ENCODE results near the gene SLC30A9. TPM values are rescaled to one million over a fixed set of nuclear protein-coding genes. Genes with fewer than 3 reads are reported as not detected.

SLC30A9 gene
- total RNA-seq, 4 donors from 2014 or later, result 24.5 to 35.6 (median 27.3) TPM

DNA sequence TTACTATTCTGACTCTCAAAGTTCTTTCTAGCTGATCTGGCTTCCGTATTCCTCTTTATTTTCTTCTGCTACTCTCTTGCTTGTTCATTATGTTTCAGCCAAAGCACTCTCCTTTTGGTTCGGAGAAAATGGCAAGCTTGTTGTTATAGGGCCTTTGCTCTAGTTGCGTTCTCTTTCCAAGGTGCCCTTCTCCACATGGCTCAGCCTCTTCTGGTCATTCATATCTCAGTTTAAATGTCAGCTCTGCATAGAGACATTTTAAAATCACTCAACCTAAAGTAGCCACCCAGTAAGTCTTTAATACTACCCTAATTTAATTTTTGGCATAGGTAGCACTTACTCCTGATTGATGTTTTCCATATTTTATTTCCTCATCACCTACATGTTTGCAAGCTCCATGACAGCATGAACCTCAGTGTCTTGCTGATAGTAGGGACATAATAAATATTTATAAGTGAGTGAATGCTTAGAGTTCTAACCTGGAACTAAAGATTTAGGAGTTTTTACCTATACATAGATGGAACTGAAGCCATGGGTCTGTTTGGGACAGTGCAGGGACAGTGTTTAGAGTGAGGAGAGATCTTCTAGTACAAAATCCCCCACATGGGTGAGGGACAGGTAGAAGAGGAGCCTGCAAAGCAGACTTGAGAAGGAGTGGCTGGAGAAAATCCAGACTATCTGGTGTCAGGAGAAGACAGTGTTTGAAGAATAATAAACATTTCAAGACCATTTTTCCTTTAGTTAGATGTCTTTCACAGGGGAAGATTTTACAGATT is 17.9 kb downstream of the SLC30A9 start:
- in situ Hi-C loops (cut with MboI; ENCODE audit: low sequenced_read_pairs in 4 of 4) (no loop called here), intact Hi-C loops (cut with DNase I; ENCODE audit: low total_unique reads) (no loop called here)
- TF ChIP-seq, protein P1, sequence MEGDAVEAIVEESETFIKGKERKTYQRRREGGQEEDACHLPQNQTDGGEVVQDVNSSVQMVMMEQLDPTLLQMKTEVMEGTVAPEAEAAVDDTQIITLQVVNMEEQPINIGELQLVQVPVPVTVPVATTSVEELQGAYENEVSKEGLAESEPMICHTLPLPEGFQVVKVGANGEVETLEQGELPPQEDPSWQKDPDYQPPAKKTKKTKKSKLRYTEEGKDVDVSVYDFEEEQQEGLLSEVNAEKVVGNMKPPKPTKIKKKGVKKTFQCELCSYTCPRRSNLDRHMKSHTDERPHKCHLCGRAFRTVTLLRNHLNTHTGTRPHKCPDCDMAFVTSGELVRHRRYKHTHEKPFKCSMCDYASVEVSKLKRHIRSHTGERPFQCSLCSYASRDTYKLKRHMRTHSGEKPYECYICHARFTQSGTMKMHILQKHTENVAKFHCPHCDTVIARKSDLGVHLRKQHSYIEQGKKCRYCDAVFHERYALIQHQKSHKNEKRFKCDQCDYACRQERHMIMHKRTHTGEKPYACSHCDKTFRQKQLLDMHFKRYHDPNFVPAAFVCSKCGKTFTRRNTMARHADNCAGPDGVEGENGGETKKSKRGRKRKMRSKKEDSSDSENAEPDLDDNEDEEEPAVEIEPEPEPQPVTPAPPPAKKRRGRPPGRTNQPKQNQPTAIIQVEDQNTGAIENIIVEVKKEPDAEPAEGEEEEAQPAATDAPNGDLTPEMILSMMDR (IDR thresholded peaks at IDR 0.05 in 4 of 5, conservative IDR thresholded peaks at IDR 0.05 in 1 of 5), result no peak
- TF ChIP-seq POLR2A (IDR thresholded peaks at IDR 0.05), result no peak
- no peak overlapping the region for H3K27ac ChIP-seq
- no peaks in the 10 kb centered on the region for H3K27me3 ChIP-seq
- DNase-seq (no peak), ATAC-seq (no peak)
- peaks cover 0 to 4% of the 10 kb centered on the region in 2 donors for H3K36me3 ChIP-seq
- no peaks in the 10 kb centered on the region for H3K9me3 ChIP-seq
- H3K4me1 ChIP-seq, result peaks cover 6 to 19% of the 10 kb centered on the region in 2 donors
- H3K4me3 ChIP-seq, result no peak overlapping the region

DNA sequence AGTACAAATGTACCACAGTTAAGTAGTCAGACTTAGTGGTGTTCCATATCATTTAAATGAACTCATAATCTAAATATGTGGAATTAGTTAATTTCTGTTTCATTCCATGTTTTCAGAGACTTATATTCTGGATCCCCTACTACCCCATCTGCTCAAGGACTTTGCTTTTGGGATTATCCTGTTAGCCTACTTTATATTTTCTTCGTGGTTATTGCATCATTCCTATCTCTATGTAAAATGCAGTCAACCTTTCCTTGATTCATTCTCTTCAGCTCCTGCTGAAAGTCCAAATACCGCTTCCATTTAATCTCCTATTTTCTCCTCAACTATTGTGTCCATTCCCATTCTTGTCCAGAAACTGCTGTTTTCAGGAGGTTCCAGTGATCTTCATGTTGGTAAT is 25.1 kb downstream of the SLC30A9 start:
- TF ChIP-seq POLR2A (IDR thresholded peaks at IDR 0.05), result no peak
- TF ChIP-seq, protein P1 (IDR thresholded peaks at IDR 0.05 in 4 of 5, conservative IDR thresholded peaks at IDR 0.05 in 1 of 5), result no peak
- no peaks in the 10 kb centered on the region for H3K36me3 ChIP-seq
- intact Hi-C loops (cut with DNase I; ENCODE audit: low total_unique reads) (no loop called here), in situ Hi-C loops (cut with MboI; ENCODE audit: low sequenced_read_pairs in 4 of 4) (loop anchor here in 1 of 4 donors (10.0 kb wide), 1 partner anchor 61 kb away; no protein-coding TSS in a partner anchor)
- no peak overlapping the region for H3K4me3 ChIP-seq
- no peaks in the 10 kb centered on the region for H3K9me3 ChIP-seq
- DNase-seq (no peak), ATAC-seq (no peak)
- no peaks in the 10 kb centered on the region for H3K27me3 ChIP-seq
- H3K27ac ChIP-seq, result no peak overlapping the region
- peaks cover 0 to 15% of the 10 kb centered on the region in 2 donors for H3K4me1 ChIP-seq

DNA sequence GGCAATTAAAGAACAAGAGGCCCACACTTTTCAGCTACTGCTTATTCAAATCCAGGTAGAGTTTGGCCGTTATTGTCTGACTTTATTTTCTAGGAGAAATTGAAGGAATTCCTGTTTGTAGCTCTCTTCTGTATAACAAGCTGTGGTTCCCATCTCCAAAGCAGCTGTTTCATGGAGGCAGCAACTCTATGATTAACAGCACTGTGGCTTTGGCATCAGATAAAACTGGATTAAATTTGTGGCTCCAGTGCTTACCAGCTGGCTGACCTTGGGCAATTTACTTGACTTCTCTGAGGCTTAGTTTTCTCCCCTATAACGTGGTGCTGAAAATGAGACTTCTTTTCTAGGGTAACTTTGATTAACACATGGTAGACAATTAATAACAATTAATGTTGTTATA is 28.1 kb downstream of the SLC30A9 start:
- DNase-seq (no peak), ATAC-seq (no peak)
- TF ChIP-seq POLR2A (IDR thresholded peaks at IDR 0.05), result no peak
- TF ChIP-seq, protein P1 (IDR thresholded peaks at IDR 0.05 in 4 of 5, conservative IDR thresholded peaks at IDR 0.05 in 1 of 5), result no peak
- Histone ChIP-seq H3K9me3 (no peaks in the 10 kb centered on the region), H3K4me1 (peaks cover 0 to 15% of the 10 kb centered on the region in 2 donors), H3K4me3 (no peak overlapping the region), H3K36me3 (peaks cover 0 to 12% of the 10 kb centered on the region in 2 donors), H3K27me3 (no peaks in the 10 kb centered on the region), H3K27ac (no peak overlapping the region)
- intact Hi-C loops (cut with DNase I; ENCODE audit: low total_unique reads) (no loop called here), in situ Hi-C loops (cut with MboI; ENCODE audit: low sequenced_read_pairs in 4 of 4) (loop anchor here in 1 of 4 donors (10.0 kb wide), 1 partner anchor 64 kb away; no protein-coding TSS in a partner anchor)

DNA sequence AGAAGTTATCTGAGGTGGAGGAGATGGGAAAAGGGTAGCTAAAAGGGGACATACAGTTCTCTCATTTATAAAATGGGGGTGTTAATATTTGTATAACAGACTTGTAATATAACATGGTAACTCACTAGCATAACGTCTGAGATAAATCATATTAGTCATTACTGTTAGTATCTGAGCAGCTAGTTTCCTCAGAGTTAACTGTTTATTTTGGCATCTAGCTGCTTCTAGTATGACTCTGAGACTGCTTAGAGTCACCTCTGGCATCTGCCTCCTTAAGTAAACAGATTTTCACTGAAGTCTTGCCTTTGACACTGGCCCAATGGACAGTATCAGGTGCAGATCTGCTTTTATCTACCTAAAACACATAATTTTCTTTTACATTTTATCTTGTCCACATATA is 58.1 kb downstream of the SLC30A9 start:
- ATAC-seq (no peak), DNase-seq (no peak)
- Histone ChIP-seq H3K27ac (no peak overlapping the region), H3K4me3 (no peak overlapping the region), H3K36me3 (peaks cover 1 to 26% of the 10 kb centered on the region in 2 donors), H3K4me1 (no peaks in the 10 kb centered on the region), H3K9me3 (no peaks in the 10 kb centered on the region), H3K27me3 (no peaks in the 10 kb centered on the region)
- in situ Hi-C loops (cut with MboI; ENCODE audit: low sequenced_read_pairs in 4 of 4) (no loop called here), intact Hi-C loops (cut with DNase I; ENCODE audit: low total_unique reads) (no loop called here)
- TF ChIP-seq, protein P1 (IDR thresholded peaks at IDR 0.05 in 4 of 5, conservative IDR thresholded peaks at IDR 0.05 in 1 of 5), result no peak
- TF ChIP-seq POLR2A (IDR thresholded peaks at IDR 0.05), result no peak

Data from gastrocnemius medialis (tissue), 4 donors.